ENCODE data around the gene TESK1.
"Not testable (repeated sequence)": the region's sequence is repeated elsewhere in the genome, so short reads cannot be mapped to it uniquely, and the experiment has no call there.

The TESK1 gene

GRCh38 chr9:35583521-35583920 is 21.5 kb upstream of the TESK1 start:
- DNase-seq: not testable (repeated sequence)

DNA sequence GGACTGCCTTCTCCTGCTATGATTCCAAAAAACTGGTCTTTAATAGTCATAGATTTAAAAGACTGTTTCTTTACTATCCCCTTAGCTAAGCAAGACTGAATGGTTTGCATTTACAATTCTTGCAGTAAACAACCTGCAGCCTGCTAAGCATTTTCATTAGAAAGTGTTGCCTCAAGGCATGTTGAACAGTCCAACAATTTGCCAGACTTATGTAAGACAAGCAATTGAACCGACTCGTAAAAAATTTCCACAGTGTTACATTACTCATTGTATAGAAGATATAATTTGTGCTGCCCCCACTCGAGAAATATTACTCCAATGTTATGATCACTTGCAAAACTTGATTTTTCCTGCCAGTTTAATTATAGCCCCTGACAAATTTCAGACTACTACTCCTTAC is 20.4 kb upstream of the TESK1 start:
- DNase-seq: not testable (repeated sequence)

GRCh38 chr9:35588506-35588905 is 16.6 kb upstream of the TESK1 start:
- DNase-seq: not testable (repeated sequence)

- DNase-seq: no peak
Measured at GRCh38 chr9:35593581-35593980, 11.5 kb upstream of the TESK1 start.

GRCh38 chr9:35594471-35594870 is 10.6 kb upstream of the TESK1 start:
- no peak for DNase-seq

GRCh38 chr9:35596907-35597306 is 8.2 kb upstream of the TESK1 start:
- not testable (repeated sequence) for DNase-seq

DNA sequence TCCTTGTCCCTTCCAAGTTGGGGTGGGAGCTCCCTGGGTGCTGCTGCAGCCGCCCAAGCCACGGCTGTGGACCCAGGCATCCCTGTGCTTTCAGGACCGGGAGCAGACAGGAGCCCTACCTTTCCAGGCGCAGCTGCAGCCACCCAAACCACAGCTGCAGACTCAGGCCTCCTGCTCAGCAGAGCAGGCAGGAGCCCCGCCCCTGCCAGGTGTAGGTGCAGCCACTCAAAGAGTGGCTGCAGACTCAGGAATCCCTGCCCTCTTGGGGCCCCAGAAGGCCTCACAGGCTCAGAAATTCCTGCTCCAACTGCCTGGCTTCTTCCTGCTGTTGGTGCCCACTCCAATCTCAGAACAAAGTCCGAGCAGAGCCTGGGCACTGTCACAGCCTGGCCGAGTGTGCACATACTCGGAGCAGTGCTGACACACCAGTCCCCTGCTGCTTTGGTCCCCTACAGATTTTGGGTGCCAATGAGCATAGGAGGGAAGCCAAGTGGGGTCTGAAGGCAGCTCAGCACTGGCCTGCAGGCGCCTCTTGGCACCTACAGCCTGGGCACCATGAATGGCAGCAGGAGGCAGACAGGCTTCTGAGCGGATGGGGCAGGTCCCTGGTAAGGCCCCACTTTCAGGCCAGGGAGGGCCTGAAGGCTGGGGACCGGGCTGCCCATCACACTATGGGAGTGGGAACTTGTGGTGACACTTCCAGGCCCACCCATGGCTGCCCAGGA is 6.0 kb upstream of the TESK1 start:
- DNase-seq: no peak

DNA sequence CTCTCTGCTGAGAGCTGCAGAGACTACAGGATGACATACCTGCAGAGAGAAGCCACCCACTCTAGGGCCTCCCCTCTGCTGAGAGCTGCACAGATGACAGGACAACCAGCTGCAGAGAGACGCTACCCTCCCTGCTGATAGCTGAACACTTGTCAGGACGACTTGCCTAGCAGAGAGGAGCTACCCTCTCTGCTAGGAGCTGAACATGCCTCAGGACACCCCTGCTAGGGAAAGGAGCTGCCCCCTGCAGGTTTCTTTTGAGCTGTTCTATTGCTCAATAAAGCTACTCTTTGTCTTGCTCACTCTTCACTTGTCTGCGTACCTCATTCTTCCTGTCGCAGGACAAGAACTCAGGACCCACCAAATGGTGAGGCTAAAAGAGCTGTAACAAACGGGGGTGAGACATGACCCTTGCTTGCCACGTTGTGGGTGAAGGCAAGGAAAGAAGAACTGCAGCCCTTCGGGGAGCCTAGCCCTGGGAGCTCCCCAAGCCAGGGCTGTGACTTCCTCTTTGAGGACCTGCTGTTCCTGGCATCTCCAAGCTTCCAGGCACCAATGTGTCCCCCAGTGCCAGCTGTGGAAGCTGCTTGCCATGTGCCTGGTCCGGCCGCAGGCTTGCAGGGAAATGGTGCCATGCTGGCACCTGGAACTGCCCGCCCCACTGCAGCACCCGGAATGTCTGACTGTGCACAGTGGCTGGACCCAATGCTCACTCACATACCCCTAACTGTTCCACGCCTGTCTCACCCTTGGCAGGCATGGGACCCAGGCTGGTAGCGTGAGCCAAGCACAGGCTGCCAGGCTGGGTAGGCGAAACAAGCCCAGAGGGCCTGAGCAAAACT is 5.1 kb upstream of the TESK1 start:
- no peak for DNase-seq

- DNase-seq: peak; percentile 46
Measured at GRCh38 chr9:35603506-35603985, 1.5 kb upstream of the TESK1 start.

DNA sequence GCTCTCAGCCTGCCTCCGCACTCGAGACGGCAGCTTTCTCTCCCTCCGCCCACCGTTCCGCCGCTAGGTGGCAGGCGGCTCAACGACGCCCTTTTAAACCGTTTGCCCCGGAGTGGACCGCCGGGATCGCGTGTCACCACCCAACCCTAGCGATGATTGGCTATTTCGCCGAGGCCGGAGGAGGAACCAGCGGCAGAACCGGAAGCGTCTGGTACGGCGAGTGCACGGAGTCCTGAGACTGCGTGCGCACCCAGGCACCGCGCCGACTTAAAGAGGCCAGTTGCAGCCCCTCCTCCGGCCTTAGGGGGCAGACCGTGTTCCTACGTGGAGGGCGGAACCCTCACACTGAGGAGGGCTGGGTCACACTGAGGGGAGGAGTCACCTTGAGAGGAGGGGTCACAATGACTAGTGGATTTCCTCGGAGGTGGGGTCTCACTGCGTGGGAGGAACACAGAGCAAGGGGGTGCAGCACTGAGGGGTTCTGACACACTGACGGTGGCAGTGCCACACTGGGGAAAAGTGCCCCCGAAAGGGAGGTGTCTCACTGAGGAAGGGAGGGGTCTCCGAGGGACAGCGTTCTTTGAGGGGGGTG is 980 bp upstream of the TESK1 start:
- peak; percentile 99 for DNase-seq

DNA sequence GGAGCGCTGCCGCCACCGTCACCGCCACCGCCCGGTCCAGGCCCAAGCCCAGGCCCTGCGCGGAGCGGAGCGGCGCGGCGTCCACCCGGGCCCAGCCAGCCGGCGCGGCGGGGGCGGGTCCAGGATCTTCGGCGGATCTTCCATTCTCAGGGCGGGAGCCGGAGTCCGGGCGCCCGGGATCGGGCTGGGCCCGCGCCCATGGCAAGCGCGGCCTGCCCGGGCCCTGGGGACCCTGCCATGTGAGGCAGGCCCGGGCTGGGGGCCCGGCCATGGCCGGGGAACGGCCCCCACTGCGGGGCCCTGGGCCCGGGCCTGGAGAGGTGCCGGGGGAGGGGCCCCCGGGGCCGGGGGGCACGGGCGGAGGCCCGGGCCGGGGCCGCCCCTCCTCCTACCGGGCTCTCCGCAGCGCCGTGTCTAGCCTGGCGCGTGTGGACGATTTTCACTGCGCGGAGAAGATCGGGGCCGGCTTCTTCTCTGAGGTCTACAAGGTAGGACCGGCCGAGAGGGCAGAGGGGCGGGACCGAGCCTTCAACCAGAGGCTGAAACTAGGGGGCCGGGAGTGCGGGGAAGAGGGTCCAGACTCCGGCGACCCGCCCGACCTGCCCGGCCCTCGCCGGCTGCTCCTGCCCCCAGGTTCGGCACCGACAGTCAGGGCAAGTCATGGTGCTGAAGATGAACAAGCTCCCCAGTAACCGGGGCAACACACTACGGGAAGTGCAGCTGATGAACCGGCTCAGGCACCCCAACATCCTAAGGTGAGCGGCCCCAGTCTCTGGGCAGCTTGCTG is 482 bp downstream of the TESK1 start:
- peak; percentile 50 for DNase-seq

DNA sequence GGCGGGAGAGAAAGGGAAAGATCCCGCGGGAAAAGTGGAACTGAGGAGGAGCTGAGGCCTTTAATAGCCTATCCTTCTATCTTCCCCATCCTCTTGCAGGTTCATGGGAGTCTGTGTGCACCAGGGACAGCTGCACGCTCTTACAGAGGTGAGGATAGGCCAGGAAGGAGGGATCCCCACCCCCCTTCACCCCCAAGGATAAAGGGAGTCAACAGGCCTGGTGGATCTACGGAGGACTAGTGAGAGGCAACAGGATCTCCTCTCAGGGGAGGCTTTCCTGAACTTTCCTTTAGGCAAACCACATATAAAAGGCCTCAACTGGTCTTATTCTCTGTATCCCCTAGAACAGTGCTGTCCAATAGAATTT is 1.1 kb downstream of the TESK1 start:
- DNase-seq: no peak

- no peak for DNase-seq
Measured at GRCh38 chr9:35606726-35607125, 1.7 kb downstream of the TESK1 start.

GRCh38 chr9:35608221-35608620 is 3.2 kb downstream of the TESK1 start:
- no peak for DNase-seq

DNA sequence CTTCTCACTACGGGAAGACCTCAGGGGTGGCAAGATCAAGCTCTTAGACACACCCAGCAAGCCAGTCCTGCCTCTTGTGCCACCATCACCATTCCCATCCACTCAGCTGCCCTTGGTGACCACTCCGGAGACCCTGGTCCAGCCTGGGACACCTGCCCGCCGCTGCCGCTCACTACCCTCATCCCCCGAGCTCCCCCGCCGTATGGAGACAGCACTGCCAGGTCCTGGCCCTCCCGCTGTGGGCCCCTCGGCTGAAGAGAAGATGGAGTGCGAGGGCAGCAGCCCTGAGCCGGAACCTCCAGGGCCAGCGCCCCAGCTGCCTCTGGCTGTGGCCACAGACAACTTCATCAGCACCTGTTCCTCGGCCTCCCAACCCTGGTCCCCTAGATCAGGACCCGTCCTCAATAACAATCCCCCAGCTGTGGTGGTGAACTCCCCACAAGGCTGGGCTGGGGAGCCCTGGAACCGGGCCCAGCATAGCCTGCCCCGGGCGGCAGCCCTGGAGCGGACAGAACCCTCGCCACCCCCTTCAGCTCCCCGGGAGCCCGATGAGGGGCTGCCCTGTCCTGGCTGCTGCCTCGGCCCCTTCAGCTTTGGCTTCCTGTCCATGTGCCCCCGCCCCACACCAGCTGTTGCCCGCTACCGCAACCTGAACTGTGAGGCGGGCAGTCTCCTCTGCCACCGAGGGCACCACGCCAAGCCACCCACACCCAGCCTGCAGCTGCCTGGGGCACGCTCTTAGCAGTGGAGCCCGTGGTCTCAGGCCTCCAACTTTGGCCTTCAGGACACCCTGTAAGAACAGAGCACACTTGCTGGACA is 4.1 kb downstream of the TESK1 start:
- DNase-seq: no peak

GRCh38 chr9:35609820-35610163 is 4.7 kb downstream of the TESK1 start:
- DNase-seq: no peak

DNA sequence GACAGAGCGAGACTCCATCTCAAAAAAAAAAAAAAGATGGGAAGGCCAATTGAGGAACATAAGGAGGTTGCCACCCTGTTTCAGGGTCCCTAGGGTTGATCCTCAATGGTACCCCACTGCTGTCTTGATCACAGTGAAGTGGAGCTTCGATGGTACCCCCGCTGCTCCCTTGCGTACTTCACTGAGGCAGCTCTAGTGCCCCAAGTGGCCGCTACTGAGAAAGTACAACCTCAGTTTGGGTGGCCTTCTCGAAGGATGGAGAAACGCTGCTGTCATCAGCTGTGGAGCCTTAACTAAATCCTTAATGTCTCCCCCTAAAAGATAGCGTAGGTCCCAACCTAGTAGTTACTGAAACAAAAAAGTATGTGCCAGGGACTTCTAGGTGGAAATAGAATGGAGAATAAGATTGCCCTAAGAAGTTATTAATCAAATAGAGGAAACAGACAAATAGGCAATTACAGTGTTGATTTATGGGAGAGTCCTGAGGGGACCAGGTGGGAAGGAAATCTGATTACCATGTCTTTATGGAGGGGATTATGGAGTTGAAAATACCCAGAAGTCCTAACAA is 6.3 kb downstream of the TESK1 start:
- DNase-seq: peak; percentile 72

DNA sequence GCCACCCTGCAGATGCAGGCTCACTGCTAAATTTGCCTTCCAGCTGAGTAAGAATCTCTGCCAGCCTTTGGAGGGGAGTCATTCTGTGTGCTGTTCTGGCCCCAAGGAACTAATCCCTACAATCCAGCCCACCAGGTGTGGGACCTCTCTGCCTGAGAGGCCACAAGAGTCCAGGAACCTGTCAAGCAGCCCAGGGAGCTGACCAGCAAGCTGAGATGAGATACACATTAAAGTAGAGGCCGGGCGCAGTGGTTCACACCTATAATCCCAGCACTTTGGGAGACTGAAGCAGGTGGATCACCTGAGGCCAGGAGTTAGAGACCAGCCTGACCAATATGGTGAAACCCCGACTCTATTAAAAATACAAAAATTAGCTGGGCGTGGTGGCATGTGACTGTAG is 7.0 kb downstream of the TESK1 start:
- not testable (repeated sequence) for DNase-seq

DNA sequence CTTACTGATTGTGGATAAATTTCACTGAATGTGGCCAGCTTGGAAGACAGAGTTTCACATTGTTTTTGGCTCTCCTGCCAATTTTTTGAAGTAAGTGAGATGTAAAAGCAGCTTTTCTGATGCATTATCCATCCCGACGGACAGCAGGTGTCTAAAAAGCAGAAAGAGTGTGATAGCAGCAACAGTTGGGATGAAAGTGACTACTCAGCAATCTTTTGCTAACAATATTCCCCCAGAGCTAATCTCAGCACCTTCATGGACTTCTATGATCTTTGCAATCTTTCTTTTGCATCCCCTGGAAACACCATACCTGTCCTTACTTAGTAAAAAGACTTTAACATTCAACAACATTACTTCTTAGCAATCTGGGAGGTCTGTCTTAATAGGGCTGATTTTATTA is 7.8 kb downstream of the TESK1 start:
- DNase-seq: no peak

DNA sequence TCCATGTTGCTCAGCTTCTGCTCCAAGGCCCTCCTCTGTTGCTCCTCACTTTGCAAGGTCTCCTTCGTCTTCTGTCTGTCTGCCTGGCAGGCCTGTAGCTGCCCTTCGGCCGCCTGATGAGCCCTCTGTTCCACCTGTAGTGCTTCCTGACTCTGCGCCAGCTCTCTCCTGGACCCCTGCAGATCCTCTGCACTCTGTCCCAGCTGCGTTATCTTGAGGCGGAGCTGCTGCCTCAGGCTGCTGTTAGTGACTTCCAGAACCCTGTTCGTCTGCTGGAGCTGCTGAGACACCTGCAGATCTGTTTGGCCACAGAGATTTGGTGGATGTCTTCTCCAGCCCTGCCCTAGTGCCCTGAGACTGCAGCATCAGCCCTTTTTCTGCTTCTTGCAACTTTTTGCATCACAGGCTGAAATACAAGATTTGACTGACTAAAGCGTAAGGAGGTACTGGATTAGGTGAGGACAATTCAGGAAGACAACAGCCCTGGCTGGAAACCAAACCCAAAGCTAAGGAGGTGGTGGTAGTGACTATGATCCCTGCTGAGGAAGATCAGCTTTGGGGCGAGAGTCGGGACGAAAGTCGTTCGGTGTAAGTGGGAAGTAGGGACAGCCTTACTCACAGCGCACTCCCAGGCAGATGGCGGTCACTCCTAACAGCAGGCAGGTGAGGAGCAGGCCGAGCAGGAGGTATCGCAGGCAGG is 11.1 kb downstream of the TESK1 start:
- DNase-seq: no peak

All from CD4-positive, alpha-beta T cell treated with Interleukin-17A for 4 hours (primary cell).